ENCODE data around the gene MATN1.

MATN1 gene

GRCh38 chr1:30728832-30729638 lies 5.7 kb upstream of the MATN1 start:
- H3K9me3 ChIP-seq (ENCODE audit: severe bottlenecking), result no peaks in the 10 kb centered on the region
- no peak overlapping the region for H3K27ac ChIP-seq (ENCODE audit: poor library complexity, severe bottlenecking)
- DNase-seq (ENCODE audit: low spot score), result no peak
- TF ChIP-seq, protein P1, sequence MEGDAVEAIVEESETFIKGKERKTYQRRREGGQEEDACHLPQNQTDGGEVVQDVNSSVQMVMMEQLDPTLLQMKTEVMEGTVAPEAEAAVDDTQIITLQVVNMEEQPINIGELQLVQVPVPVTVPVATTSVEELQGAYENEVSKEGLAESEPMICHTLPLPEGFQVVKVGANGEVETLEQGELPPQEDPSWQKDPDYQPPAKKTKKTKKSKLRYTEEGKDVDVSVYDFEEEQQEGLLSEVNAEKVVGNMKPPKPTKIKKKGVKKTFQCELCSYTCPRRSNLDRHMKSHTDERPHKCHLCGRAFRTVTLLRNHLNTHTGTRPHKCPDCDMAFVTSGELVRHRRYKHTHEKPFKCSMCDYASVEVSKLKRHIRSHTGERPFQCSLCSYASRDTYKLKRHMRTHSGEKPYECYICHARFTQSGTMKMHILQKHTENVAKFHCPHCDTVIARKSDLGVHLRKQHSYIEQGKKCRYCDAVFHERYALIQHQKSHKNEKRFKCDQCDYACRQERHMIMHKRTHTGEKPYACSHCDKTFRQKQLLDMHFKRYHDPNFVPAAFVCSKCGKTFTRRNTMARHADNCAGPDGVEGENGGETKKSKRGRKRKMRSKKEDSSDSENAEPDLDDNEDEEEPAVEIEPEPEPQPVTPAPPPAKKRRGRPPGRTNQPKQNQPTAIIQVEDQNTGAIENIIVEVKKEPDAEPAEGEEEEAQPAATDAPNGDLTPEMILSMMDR (IDR thresholded peaks at IDR 0.05; ENCODE audit: poor library complexity, severe bottlenecking), result no peak
- H3K36me3 ChIP-seq (ENCODE audit: low read depth), result no peaks in the 10 kb centered on the region
- no peak overlapping the region for H3K4me3 ChIP-seq (ENCODE audit: severe bottlenecking)
- H3K27me3 ChIP-seq (ENCODE audit: insufficient read depth, poor library complexity, severe bottlenecking), result no peaks in the 10 kb centered on the region
- no peak for ATAC-seq (ENCODE audit: low read depth)
- no peaks in the 10 kb centered on the region for H3K4me1 ChIP-seq (ENCODE audit: insufficient read depth, poor library complexity, severe bottlenecking)

DNA sequence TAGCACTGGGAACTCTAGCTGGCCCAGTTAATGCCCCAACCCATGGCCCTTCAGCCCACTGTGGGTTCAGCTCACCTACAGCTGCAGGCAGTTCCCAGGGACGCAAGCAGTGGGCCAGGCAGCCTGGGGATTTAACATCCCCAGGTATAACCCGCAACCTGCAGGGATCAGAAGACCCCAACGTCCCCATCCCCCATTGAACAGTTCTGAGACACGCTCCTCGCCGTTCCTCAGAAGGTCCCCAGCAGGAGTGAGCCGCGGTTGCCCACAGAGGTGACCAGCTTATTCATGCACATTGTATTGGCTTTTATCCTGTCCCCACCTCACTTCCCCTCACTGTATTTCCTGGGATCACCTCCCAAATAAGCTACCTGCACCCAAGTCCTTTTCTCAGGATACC lies 5.0 kb upstream of the MATN1 start:
- H3K4me1 ChIP-seq (ENCODE audit: insufficient read depth, poor library complexity, severe bottlenecking), result no peaks in the 10 kb centered on the region
- ATAC-seq (ENCODE audit: low read depth) (no peak), DNase-seq (ENCODE audit: low spot score) (no peak)

GRCh38 chr1:30727824-30728223 lies 4.4 kb upstream of the MATN1 start:
- peak; percentile 49; the same call in 2 of the 3 replicates for ATAC-seq (ENCODE audit: low read depth)
- TF ChIP-seq, protein P1 (IDR thresholded peaks at IDR 0.05; ENCODE audit: poor library complexity, severe bottlenecking), result no peak
- no peak for DNase-seq (ENCODE audit: low spot score)
- Histone ChIP-seq H3K9me3 (ENCODE audit: severe bottlenecking) (no peaks in the 10 kb centered on the region), H3K27me3 (ENCODE audit: insufficient read depth, poor library complexity, severe bottlenecking) (no peaks in the 10 kb centered on the region), H3K36me3 (ENCODE audit: low read depth) (no peaks in the 10 kb centered on the region), H3K4me3 (ENCODE audit: severe bottlenecking) (no peak overlapping the region), H3K4me1 (ENCODE audit: insufficient read depth, poor library complexity, severe bottlenecking) (no peaks in the 10 kb centered on the region), H3K27ac (ENCODE audit: poor library complexity, severe bottlenecking) (no peak overlapping the region)

More for the DNA sequence above, 5.0 kb upstream of the MATN1 start:
- H3K27me3 ChIP-seq (ENCODE audit: insufficient read depth, poor library complexity, severe bottlenecking), result no peaks in the 10 kb centered on the region
- TF ChIP-seq, protein P1 (IDR thresholded peaks at IDR 0.05; ENCODE audit: poor library complexity, severe bottlenecking), result no peak
- H3K4me3 ChIP-seq (ENCODE audit: severe bottlenecking), result no peak overlapping the region
- H3K27ac ChIP-seq (ENCODE audit: poor library complexity, severe bottlenecking), result no peak overlapping the region
- no peaks in the 10 kb centered on the region for H3K36me3 ChIP-seq (ENCODE audit: low read depth)
- no peaks in the 10 kb centered on the region for H3K9me3 ChIP-seq (ENCODE audit: severe bottlenecking)

- TF ChIP-seq, protein P1 (IDR thresholded peaks at IDR 0.05; ENCODE audit: poor library complexity, severe bottlenecking), result no peak
- no peak for ATAC-seq (ENCODE audit: low read depth)
Measured at GRCh38 chr1:30726773-30727684, 3.6 kb upstream of the MATN1 start.

More at GRCh38 chr1:30726773-30727684, 3.6 kb upstream of the MATN1 start:
- H3K9me3 ChIP-seq (ENCODE audit: severe bottlenecking), result no peaks in the 10 kb centered on the region
- H3K27ac ChIP-seq (ENCODE audit: poor library complexity, severe bottlenecking), result no peak overlapping the region
- no peaks in the 10 kb centered on the region for H3K36me3 ChIP-seq (ENCODE audit: low read depth)
- no peak overlapping the region for H3K4me3 ChIP-seq (ENCODE audit: severe bottlenecking)
- DNase-seq (ENCODE audit: low spot score), result no peak
- no peaks in the 10 kb centered on the region for H3K27me3 ChIP-seq (ENCODE audit: insufficient read depth, poor library complexity, severe bottlenecking)
- no peaks in the 10 kb centered on the region for H3K4me1 ChIP-seq (ENCODE audit: insufficient read depth, poor library complexity, severe bottlenecking)

Measured in RWPE2 (cell line).